Neural crest cell (in vitro differentiated cells): ENCODE results near the gene SYTL3. TPM values are rescaled to one million over a fixed set of nuclear protein-coding genes. Genes with fewer than 3 reads are reported as not detected.
A peak's percentile ranks its signal among the peaks of the same experiment; 100 is the strongest.

Source experiments
- DNase-seq: peaks from one replicate; pipeline ENCODE4 v3.0.0; 2021; ENCODE audit warnings: low read depth, mixed read lengths, low spot score
- H3K27ac Mint-ChIP-seq: one replicate; pipeline ENCODE4 v1.8.0; 2021; ENCODE audit warnings: mild to moderate bottlenecking, mixed read lengths; ENCODE audit not compliant: unreplicated experiment
- H3K27me3 Mint-ChIP-seq: 2 replicates; pipeline ENCODE4 v1.8.0; 2021; ENCODE audit warnings: low read depth, mild to moderate bottlenecking, mixed read lengths
- H3K36me3 Mint-ChIP-seq: 2 replicates; pipeline ENCODE4 v1.8.0; 2021; ENCODE audit warnings: low read depth, mild to moderate bottlenecking, mixed read lengths
- H3K4me1 Mint-ChIP-seq: 2 replicates; pipeline ENCODE4 v1.8.0; 2021; ENCODE audit warnings: mixed read lengths
- H3K4me3 Mint-ChIP-seq: one replicate; pipeline ENCODE4 v1.8.0; 2021; ENCODE audit warnings: mild to moderate bottlenecking, mixed read lengths
- H3K9me3 Mint-ChIP-seq: 2 replicates; pipeline ENCODE4 v1.8.0; 2021; ENCODE audit warnings: mixed read lengths
- total RNA-seq: library from RNA; stranded (reverse); gene quantifications from 2 replicates; pipeline ENCODE4 v1.2.1, GENCODE V29; 2021
- TF ChIP-seq, protein P1 (sequence below): fragments of 200-600 bp; sonication (generic); conservative IDR thresholded peaks from 2 replicates; pipeline ENCODE4 v1.5.0; 2021; ENCODE audit warnings: antibody characterized with exemption, mild to moderate bottlenecking

Gene SYTL3
- total RNA-seq, 1 donor from 2014 or later: 0.28 TPM

DNA sequence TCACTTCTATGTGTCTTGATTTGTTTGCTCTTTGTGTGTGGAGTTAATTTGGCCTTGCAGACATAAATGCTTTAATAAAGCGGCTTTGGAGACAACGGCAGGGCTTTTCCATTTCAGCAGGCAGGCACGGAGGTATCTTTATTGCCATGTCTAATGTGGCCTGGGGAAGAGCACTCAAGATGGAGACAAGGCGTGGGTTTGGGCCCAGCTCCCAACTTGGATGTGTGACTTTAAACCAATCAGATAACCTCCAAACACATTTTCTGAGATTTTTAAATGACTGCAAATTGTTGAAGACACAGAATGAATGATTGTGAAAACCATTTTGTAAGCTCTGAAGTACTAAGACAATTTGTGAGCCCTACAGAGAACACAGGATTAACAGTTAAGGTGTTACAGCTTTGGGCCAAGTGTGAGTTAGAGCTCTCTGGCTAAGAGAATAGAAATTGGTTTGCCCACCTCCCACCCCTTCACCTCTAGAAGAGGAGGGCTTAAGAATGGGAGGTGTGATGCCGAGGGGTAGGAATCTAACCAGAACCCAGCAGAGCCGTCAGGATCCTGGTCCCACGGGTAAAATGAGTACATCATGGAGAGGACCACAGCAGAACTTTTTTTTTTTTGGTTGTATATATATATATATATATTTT is 14.3 kb upstream of the SYTL3 start:
- Mint-ChIP-seq H3K9me3 (no peaks in the 10 kb centered on the region), H3K27ac (no peak overlapping the region), H3K27me3 (no peaks in the 10 kb centered on the region), H3K4me3 (no peak overlapping the region), H3K4me1 (peaks cover 17% of the 10 kb centered on the region), H3K36me3 (peaks cover 25% of the 10 kb centered on the region)
- DNase-seq: no peak
- TF ChIP-seq, protein P1, sequence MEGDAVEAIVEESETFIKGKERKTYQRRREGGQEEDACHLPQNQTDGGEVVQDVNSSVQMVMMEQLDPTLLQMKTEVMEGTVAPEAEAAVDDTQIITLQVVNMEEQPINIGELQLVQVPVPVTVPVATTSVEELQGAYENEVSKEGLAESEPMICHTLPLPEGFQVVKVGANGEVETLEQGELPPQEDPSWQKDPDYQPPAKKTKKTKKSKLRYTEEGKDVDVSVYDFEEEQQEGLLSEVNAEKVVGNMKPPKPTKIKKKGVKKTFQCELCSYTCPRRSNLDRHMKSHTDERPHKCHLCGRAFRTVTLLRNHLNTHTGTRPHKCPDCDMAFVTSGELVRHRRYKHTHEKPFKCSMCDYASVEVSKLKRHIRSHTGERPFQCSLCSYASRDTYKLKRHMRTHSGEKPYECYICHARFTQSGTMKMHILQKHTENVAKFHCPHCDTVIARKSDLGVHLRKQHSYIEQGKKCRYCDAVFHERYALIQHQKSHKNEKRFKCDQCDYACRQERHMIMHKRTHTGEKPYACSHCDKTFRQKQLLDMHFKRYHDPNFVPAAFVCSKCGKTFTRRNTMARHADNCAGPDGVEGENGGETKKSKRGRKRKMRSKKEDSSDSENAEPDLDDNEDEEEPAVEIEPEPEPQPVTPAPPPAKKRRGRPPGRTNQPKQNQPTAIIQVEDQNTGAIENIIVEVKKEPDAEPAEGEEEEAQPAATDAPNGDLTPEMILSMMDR: no peak

DNA sequence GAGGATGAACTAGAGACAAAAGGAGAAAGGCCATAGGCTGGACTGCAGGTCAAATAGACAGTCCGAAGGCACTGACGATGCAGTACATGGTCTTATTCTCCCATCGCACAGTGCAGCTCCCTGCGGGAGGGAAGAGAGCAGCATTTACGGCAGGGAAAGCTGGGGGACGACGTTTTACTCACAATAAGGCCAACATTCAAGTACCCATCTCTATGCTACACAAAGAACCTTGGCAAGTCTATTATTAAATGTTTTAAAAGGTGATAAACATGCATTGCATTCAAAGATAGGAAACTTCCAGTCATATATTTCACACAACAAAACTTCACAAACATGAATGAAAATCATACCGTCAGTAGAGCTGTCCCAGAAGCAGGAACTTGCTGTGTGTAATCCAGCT is 13.1 kb upstream of the SYTL3 start:
- Mint-ChIP-seq H3K4me3 (no peak overlapping the region), H3K27ac (peak overlapping the region; percentile 21), H3K4me1 (peaks cover 22% of the 10 kb centered on the region)

DNA sequence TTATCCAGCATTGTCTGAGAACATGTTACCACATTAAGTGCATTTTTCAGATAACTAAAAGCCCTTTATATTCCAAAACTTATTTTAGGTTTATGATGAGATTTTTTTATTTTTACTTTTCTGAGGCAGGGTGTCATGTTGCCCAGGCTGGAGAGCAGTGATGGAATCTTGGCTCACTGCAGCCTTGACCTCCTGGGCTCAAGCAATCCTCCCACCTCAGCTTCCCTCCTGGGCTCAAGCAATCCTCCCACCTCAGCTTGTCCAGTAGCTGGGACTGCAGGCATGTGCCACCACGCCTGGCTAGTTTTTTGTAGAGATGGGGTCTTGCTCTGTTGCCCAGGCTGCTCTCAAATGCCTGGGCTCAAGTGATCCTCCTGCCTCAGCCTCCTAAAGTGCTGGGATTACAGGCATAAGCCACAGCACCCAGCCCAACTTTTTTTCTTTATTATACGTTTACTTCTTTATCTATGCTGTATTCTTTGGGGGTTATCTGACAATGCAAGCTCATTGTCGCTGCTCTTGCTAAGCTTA is 11.5 kb upstream of the SYTL3 start:
- H3K4me3 Mint-ChIP-seq: no peak overlapping the region
- no peaks in the 10 kb centered on the region for H3K9me3 Mint-ChIP-seq
- H3K27ac Mint-ChIP-seq: no peak overlapping the region
- H3K4me1 Mint-ChIP-seq: peaks cover 36% of the 10 kb centered on the region
- TF ChIP-seq, protein P1: no peak
- H3K36me3 Mint-ChIP-seq: peaks cover 12% of the 10 kb centered on the region
- no peak for DNase-seq
- no peaks in the 10 kb centered on the region for H3K27me3 Mint-ChIP-seq

More for the DNA sequence above, 13.1 kb upstream of the SYTL3 start:
- DNase-seq: no peak
- H3K36me3 Mint-ChIP-seq: peaks cover 19% of the 10 kb centered on the region
- no peaks in the 10 kb centered on the region for H3K27me3 Mint-ChIP-seq
- TF ChIP-seq, protein P1: no peak
- H3K9me3 Mint-ChIP-seq: no peaks in the 10 kb centered on the region

DNA sequence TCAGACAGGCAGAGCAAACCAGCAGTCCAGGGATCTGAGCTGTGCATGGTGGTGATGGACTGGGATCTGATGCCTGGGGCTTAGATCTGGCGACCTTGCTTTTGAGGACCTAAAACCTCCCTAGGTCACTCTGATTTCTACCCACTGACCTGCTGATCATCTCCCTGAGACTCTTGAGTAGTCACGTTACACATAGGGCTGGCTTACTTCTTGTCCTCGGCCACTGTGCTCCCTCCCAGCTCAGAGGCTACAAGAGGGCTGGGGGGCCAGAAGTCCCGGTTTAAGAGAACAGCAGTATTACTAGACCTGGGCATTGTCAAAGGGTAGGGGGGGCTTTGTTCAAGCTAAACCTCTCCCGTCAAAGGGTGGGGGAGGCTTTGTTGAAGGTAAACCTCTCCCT is 10.8 kb upstream of the SYTL3 start:
- peaks cover 40% of the 10 kb centered on the region for H3K4me1 Mint-ChIP-seq
- peaks cover 12% of the 10 kb centered on the region for H3K36me3 Mint-ChIP-seq
- TF ChIP-seq, protein P1: no peak
- no peak for DNase-seq
- H3K4me3 Mint-ChIP-seq: peak overlapping the region; percentile 33
- no peaks in the 10 kb centered on the region for H3K9me3 Mint-ChIP-seq
- H3K27ac Mint-ChIP-seq: no peak overlapping the region
- H3K27me3 Mint-ChIP-seq: no peaks in the 10 kb centered on the region

DNA sequence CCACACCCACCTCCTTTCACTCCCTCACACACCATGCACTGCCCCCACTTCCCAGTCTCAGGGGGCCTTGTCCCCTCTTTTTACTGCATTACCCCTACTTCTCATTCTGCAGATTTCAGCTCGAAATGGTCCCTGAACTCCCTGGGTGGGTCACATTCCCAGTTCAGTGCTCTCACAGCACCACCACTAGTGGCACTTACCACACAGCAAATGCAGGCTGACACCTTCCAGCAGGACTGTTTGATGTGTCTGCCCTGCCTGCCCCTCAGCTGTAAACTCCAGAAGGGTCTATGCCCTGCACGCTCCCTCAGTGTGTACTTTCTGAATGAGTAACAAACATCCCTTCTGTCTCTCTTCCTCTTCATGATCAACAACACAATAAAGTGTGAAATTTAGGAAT is 9.3 kb upstream of the SYTL3 start:
- Mint-ChIP-seq H3K27me3 (peaks cover 5% of the 10 kb centered on the region), H3K9me3 (no peaks in the 10 kb centered on the region), H3K4me3 (no peak overlapping the region), H3K4me1 (peaks cover 49% of the 10 kb centered on the region), H3K27ac (no peak overlapping the region), H3K36me3 (peaks cover 12% of the 10 kb centered on the region)
- DNase-seq: no peak
- TF ChIP-seq, protein P1: no peak
